HCT116 (cell line): ENCODE data around the gene PLEKHO2. TPM values are rescaled to one million over a fixed set of nuclear protein-coding genes. Genes with fewer than 3 reads are reported as not detected.

Source experiments
- ATAC-seq: fragments of 200-7000 bp; cut with Tn5 transposase; 2 replicates; pipeline ENCODE4 v1.9.1; 2020; ENCODE audit warnings: mild to moderate bottlenecking, moderate library complexity
- BruUV-seq: library from RNA; stranded (reverse); fragments of 400-500 nt; replicated peaks from 2 replicates; lab custom pipeline; 2021; lab: Mats Ljungman, UMichigan
- CTCF ChIA-PET: fragments of 300-600 bp; sonication (Branson Sonifier 250); formaldehyde crosslinking; loops from one replicate; lab custom pipeline; 2021; ENCODE audit warnings: antibody characterized with exemption; lab: Charles Lee
- POLR2A ChIA-PET: fragments of 300-600, 350-600 bp; sonication (Branson Sonifier 250); formaldehyde crosslinking; loops from one replicate; lab custom pipeline; 2021; ENCODE audit warnings: antibody characterized with exemption; lab: Charles Lee
- RAD21 ChIA-PET, 2 experiments: fragments of 300-600 bp; sonication (Branson Sonifier 250); formaldehyde crosslinking; loops; one replicate each; lab custom pipeline; 2023; ENCODE audit warnings: low total read pairs in 2 of 2; ENCODE audit not compliant: uncharacterized antibody in 2 of 2, unreplicated experiment in 2 of 2, low non-redundant PET in 1 of 2; lab: Charles Lee
- DNase-seq: peaks from one replicate; pipeline ENCODE4 v3.0.0-alpha.2; 2010; ENCODE audit warnings: low read depth, low spot score
- H2AFZ ChIP-seq: fragments of 200-600 bp; shearing (Covaris generic), sonication (generic); 2 replicates; pipeline ENCODE4 v1.6.1; 2017; ENCODE audit warnings: low read depth, mixed run types, mixed read lengths, antibody characterized with exemption, low read length; ENCODE audit not compliant: poor library complexity, severe bottlenecking
- H3K27ac ChIP-seq: 2 replicates; pipeline ENCODE4 v1.5.1; 2012; ENCODE audit warnings: low read depth, low read length
- H3K27me3 ChIP-seq: fragments of 200-600 bp; sonication (generic); 2 replicates; pipeline ENCODE4 v1.6.1; 2016; ENCODE audit warnings: mixed run types, low read length, mixed read lengths; ENCODE audit not compliant: insufficient read depth
- H3K36me3 ChIP-seq, 2 experiments: fragments of 200-500 bp in 1 of 2; fragments of 200-600 bp in 1 of 2; sonication (Bioruptor generic) in 1 of 2; sonication (generic) in 1 of 2; 2 replicates each; pipeline versions ENCODE4 v1.5.1 to v1.6.1; 2014 to 2016; ENCODE audit warnings: low read length in 2 of 2, inconsistent platforms in 1 of 2, mixed read lengths in 1 of 2, mixed run types in 1 of 2; ENCODE audit not compliant: insufficient read depth in 2 of 2, control insufficient read depth in 1 of 2
- H3K4me1 ChIP-seq, 2 experiments: fragments of 200-600 bp in 1 of 2; sonication (generic) in 1 of 2; 2 replicates each; pipeline versions ENCODE4 v1.5.1 to v1.6.1; 2012 to 2017; ENCODE audit warnings: low read length in 2 of 2, inconsistent platforms in 1 of 2, mild to moderate bottlenecking in 1 of 2, mixed read lengths in 1 of 2, mixed run types in 1 of 2, moderate library complexity in 1 of 2; ENCODE audit not compliant: insufficient read depth in 2 of 2, control insufficient read depth in 1 of 2
- H3K4me2 ChIP-seq: fragments of 200-600 bp; sonication (generic); 2 replicates; pipeline ENCODE4 v1.6.1; 2017; ENCODE audit warnings: mixed run types, low read length, mixed read lengths
- H3K4me3 ChIP-seq, 2 experiments: fragments of 200-600 bp in 1 of 2; sonication (generic) in 1 of 2; replicated peaks in 1 of 2; 2 replicates each; pipeline ENCODE4 v1.5.1; 2011 to 2016; ENCODE audit warnings: low read length in 2 of 2, control low read depth in 1 of 2, low read depth in 1 of 2, mild to moderate bottlenecking in 1 of 2, mixed read lengths in 1 of 2, mixed run types in 1 of 2
- H3K79me2 ChIP-seq: fragments of 200-600 bp; sonication (generic); 2 replicates; pipeline ENCODE4 v1.6.1; 2017; ENCODE audit warnings: mild to moderate bottlenecking, mixed run types, low read length, moderate library complexity, mixed read lengths; ENCODE audit not compliant: insufficient read depth
- H3K9ac ChIP-seq: fragments of 200-600 bp; sonication (generic); 2 replicates; pipeline ENCODE4 v1.6.1; 2016; ENCODE audit warnings: low read length, mixed read lengths
- H3K9me2 ChIP-seq: fragments of 200-600 bp; sonication (generic), shearing (Covaris generic); 2 replicates; pipeline ENCODE4 v1.6.1; 2017; ENCODE audit warnings: mixed run types, mild to moderate bottlenecking, moderate library complexity; ENCODE audit not compliant: insufficient read depth
- H3K9me3 ChIP-seq, 2 experiments: fragments of 200-500 bp in 1 of 2; fragments of 200-600 bp in 1 of 2; sonication (Bioruptor generic) in 1 of 2; sonication (generic) in 1 of 2; 2 replicates each; pipeline ENCODE4 v1.6.1; 2014 to 2017; ENCODE audit warnings: low read length in 2 of 2, mixed read lengths in 2 of 2, inconsistent platforms in 1 of 2, low read depth in 1 of 2, mild to moderate bottlenecking in 1 of 2, mixed run types in 1 of 2, moderate library complexity in 1 of 2; ENCODE audit not compliant: control insufficient read depth in 1 of 2, insufficient read depth in 1 of 2
- H4K20me1 ChIP-seq: fragments of 200-600 bp; sonication (generic), shearing (Covaris generic); 2 replicates; pipeline ENCODE4 v1.6.1; 2017; ENCODE audit warnings: mixed run types, mild to moderate bottlenecking, moderate library complexity; ENCODE audit not compliant: insufficient read depth
- ATF3 ChIP-seq: IDR thresholded peaks from 2 replicates; pipeline ENCODE4 v1.6.1; 2012
- CEBPB ChIP-seq: IDR thresholded peaks from 2 replicates; pipeline ENCODE4 v1.6.1; 2012; ENCODE audit warnings: low read depth
- EGR1 ChIP-seq: IDR thresholded peaks from 2 replicates; pipeline ENCODE4 v1.6.1; 2012; ENCODE audit warnings: low read depth
- ELF1 ChIP-seq: IDR thresholded peaks from 2 replicates; pipeline ENCODE4 v1.6.1; 2012; ENCODE audit warnings: low read depth, borderline replicate concordance
- EZH2phosphoT487 ChIP-seq: fragments of 200-600 bp; IDR thresholded peaks from 2 replicates; pipeline ENCODE4 v1.6.1; 2018; ENCODE audit warnings: antibody characterized with exemption, borderline replicate concordance
- FOSL1 ChIP-seq: IDR thresholded peaks from 2 replicates; pipeline ENCODE4 v1.6.1; 2012; ENCODE audit warnings: low read depth
- MAX ChIP-seq: IDR thresholded peaks from 2 replicates; pipeline ENCODE4 v1.6.1; 2012
- POLR2A ChIP-seq: IDR thresholded peaks from 2 replicates; pipeline ENCODE4 v1.7.0; 2011; ENCODE audit warnings: borderline replicate concordance; ENCODE audit not compliant: insufficient read depth, insufficient read length; ENCODE audit errors: extremely low read depth
- POLR2AphosphoS5 ChIP-seq: IDR thresholded peaks from 2 replicates; pipeline ENCODE4 v1.6.1; 2011; ENCODE audit warnings: mild to moderate bottlenecking, low read depth, low read length, moderate library complexity
- RAD21 ChIP-seq: IDR thresholded peaks from 2 replicates; pipeline ENCODE4 v1.6.1; 2012; ENCODE audit warnings: low read depth, mild to moderate bottlenecking
- REST ChIP-seq: IDR thresholded peaks from 2 replicates; pipeline ENCODE4 v1.6.1; 2012; ENCODE audit warnings: low read depth
- SRF ChIP-seq: IDR thresholded peaks from 2 replicates; pipeline ENCODE4 v1.6.1; 2012; ENCODE audit warnings: low read depth
- TCF7L2 ChIP-seq: IDR thresholded peaks from 2 replicates; pipeline ENCODE4 v1.7.0; 2011; ENCODE audit warnings: borderline replicate concordance, inconsistent platforms; ENCODE audit not compliant: insufficient read depth, insufficient read length; ENCODE audit errors: extremely low read depth
- YY1 ChIP-seq: IDR thresholded peaks from 2 replicates; pipeline ENCODE4 v1.6.1; 2011; ENCODE audit warnings: low read length, low read depth, moderate library complexity, mild to moderate bottlenecking; ENCODE audit not compliant: insufficient replicate concordance; ENCODE audit errors: extremely low read depth
- ZBTB33 ChIP-seq: IDR thresholded peaks from 2 replicates; pipeline ENCODE4 v1.6.1; 2011; ENCODE audit warnings: mild to moderate bottlenecking, low read length, moderate library complexity; ENCODE audit not compliant: insufficient replicate concordance; ENCODE audit errors: extremely low read depth
- ZFX ChIP-seq: fragments of 450-650 bp; IDR thresholded peaks from 2 replicates; pipeline ENCODE4 v1.6.1; 2017
- ZNF274 ChIP-seq: fragments of 200-500 bp; sonication (Bioruptor generic); IDR thresholded peaks from 2 replicates; pipeline ENCODE4 v1.6.1; 2014; ENCODE audit warnings: mild to moderate bottlenecking, low read depth, low read length, inconsistent platforms
- intact Hi-C: fragments of 100-400 bp; cut with micrococcal nuclease; formaldehyde crosslinking; loops from 2 replicates; pipeline ENCODE4 v1.10.0; 2022
- total RNA-seq: library from RNA; stranded (reverse); gene quantifications from one replicate; pipeline ENCODE4 v1.2.1, GENCODE V29; 2021; ENCODE audit not compliant: unreplicated experiment

The PLEKHO2 gene
- total RNA-seq, 1 experiment from 2014 or later = 8.0 TPM

GRCh38 chr15:64842986-64843561 is 1.4 kb downstream of the PLEKHO2 start:
- peak overlapping the region; percentile 84 to 87; a peak in 3 of 4 replicates for H3K4me3 ChIP-seq
- TF ChIP-seq CEBPB = no peak
- TF ChIP-seq POLR2A = no peak
- no peak for TF ChIP-seq SRF
- TF ChIP-seq ELF1 = no peak
- TF ChIP-seq YY1 = no peak
- no peak for TF ChIP-seq ZBTB33
- no peak for TF ChIP-seq ZFX
- TF ChIP-seq TCF7L2 = no peak
- TF ChIP-seq RAD21 = no peak
- no peak for TF ChIP-seq FOSL1
- no peak for TF ChIP-seq MAX
- TF ChIP-seq ATF3 = no peak
- no peak for TF ChIP-seq EGR1
- no peak for TF ChIP-seq EZH2phosphoT487
- TF ChIP-seq POLR2AphosphoS5 = no peak
- no peak for TF ChIP-seq REST
- no peak for TF ChIP-seq ZNF274
- TF ChIP-seq, all 23 proteins: peak for 0
- DNase-seq (no peak), ATAC-seq (no peak)
- Histone ChIP-seq H3K27ac (no peak overlapping the region), H3K36me3 (no peaks in the 10 kb centered on the region), H3K4me2 (peak overlapping the region; percentile 88), H3K79me2 (peaks cover 13% of the 10 kb centered on the region; the same call in 1 of the 2 replicates), H3K9ac (0 out of 2 replicates have a peak overlapping the region, but pooled peaks have one; percentile 83), H3K4me1 (peaks cover 8 to 21% of the 10 kb centered on the region in 2 experiments), H4K20me1 (no peaks in the 10 kb centered on the region), H2AFZ (no peak overlapping the region), H3K9me2 (no peaks in the 10 kb centered on the region), H3K27me3 (no peaks in the 10 kb centered on the region), H3K9me3 (no peaks in the 10 kb centered on the region)
- ChIA-PET RAD21 (no interaction called here), CTCF (no interaction called here), POLR2A (no interaction called here)
- intact Hi-C loops = no loop called here
- BruUV-seq = no TSS peak
